Heart left ventricle (tissue), 13 donors: ENCODE results near the gene AMBP.

Experiments used
- CTCF ChIP-seq, 12 donors: fragments of 200-600 bp; sonication (generic) in 4 of 12; IDR thresholded peaks; one replicate each; pipeline versions ENCODE4 v1.5.0 to v1.8.0; 2018 to 2022; ENCODE audit warnings: antibody characterized with exemption in 12 of 12, mild to moderate bottlenecking in 5 of 12
- POLR2A ChIP-seq, 2 donors: fragments of 450-650 bp; IDR thresholded peaks; one replicate each; pipeline ENCODE4 v1.6.1; 2017; ENCODE audit warnings: antibody characterized with exemption in 2 of 2, mild to moderate bottlenecking in 2 of 2, moderate library complexity in 2 of 2
- donor health status: ischemic (EF 13 %, LVEDD 7.1; RV severe dilation, severe dysfunction).
- donor health status: DM: no; HTN: yes; CAD: no.
- donor health status: DM: no; HTN: no; CAD: no.
- donor health status: ischemic (EF 25% LVEDD 6.9; RV normal size, moderate dysfunction).
- donor health status: ischemic (EF 25% LVEDD 5.7; RV mildly dilated, moderate dysfunction).
- donor health status: ischemic (EF 35%, LVEDD 5.7; RV mildly dilated, moderate dysfunction).
- donor health status: nonischemic (EF 11% LVEDD 7.7; RV severe dilation, severe dysfunction).
- donor health status: DM: yes; HTN: yes; CAD: no.
- donor health status: PGD.
- donor health status: ischemic (EF 29% LVEDD 5.4; RV normal size, mild dysfunction).
- donor health status: nonischemic (EF 23%, LVEDD 6.1; RV moderate dilation, normal function).

GRCh38 chr9:114065304-114065703, 12.8 kb downstream of the AMBP start:
- TF ChIP-seq CTCF (IDR thresholded peaks at IDR 0.05) (no peak), POLR2A (IDR thresholded peaks at IDR 0.05) (no peak)
